ENCODE measurements around the gene ZNF621.

ZNF621 gene

GRCh38 chr3:40521254-40521653 lies 3.5 kb upstream of the ZNF621 start:
- TF ChIP-seq EZH2 (IDR thresholded peaks at IDR 0.05; ENCODE audit: borderline replicate concordance, low read length) = no peak
- Histone ChIP-seq H3K27ac (ENCODE audit: low read depth, low read length, poor library complexity, severe bottlenecking) (no peak overlapping the region), H3K79me2 (ENCODE audit: insufficient read depth, low read length) (no peaks in the 10 kb centered on the region), H4K20me1 (ENCODE audit: insufficient read depth, low read length) (no peaks in the 10 kb centered on the region), H3K9me3 (ENCODE audit: low read length) (no peaks in the 10 kb centered on the region), H3K9me2 (ENCODE audit: low read depth, low read length) (no peaks in the 10 kb centered on the region), H3F3A (ENCODE audit: insufficient read depth, low read length) (no peaks in the 10 kb centered on the region), H2AFZ (ENCODE audit: low read length) (no peak overlapping the region), H3K4me1 (ENCODE audit: insufficient read depth, low read length, severe bottlenecking) (peaks cover 21% of the 10 kb centered on the region), H3K36me3 (ENCODE audit: insufficient read depth, low read length) (peaks cover 1% of the 10 kb centered on the region; the same call in 1 of the 2 replicates), H3K4me3 (ENCODE audit: low read depth, low read length, poor library complexity, severe bottlenecking) (no peak overlapping the region), H3K9ac (ENCODE audit: low read length) (no peak overlapping the region), H3K4me2 (ENCODE audit: low read length) (no peak overlapping the region), H3K27me3 (ENCODE audit: insufficient read depth, low read length) (no peaks in the 10 kb centered on the region)

GRCh38 chr3:40523781-40524180 lies 979 bp upstream of the ZNF621 start:
- no peak overlapping the region for H3K27ac ChIP-seq (ENCODE audit: low read depth, low read length, poor library complexity, severe bottlenecking)

GRCh38 chr3:40524222-40524567 lies 565 bp upstream of the ZNF621 start:
- Histone ChIP-seq H3K9me2 (ENCODE audit: low read depth, low read length) (no peaks in the 10 kb centered on the region), H3K4me1 (ENCODE audit: insufficient read depth, low read length, severe bottlenecking) (peaks cover 24% of the 10 kb centered on the region), H3K27ac (ENCODE audit: low read depth, low read length, poor library complexity, severe bottlenecking) (peak overlapping the region; percentile 34), H2AFZ (ENCODE audit: low read length) (no peak overlapping the region), H3K9ac (ENCODE audit: low read length) (peak overlapping the region; percentile 99), H3K27me3 (ENCODE audit: insufficient read depth, low read length) (no peaks in the 10 kb centered on the region), H3K4me3 (ENCODE audit: low read depth, low read length, poor library complexity, severe bottlenecking) (peak overlapping the region; percentile 99), H3F3A (ENCODE audit: insufficient read depth, low read length) (no peaks in the 10 kb centered on the region), H4K20me1 (ENCODE audit: insufficient read depth, low read length) (no peaks in the 10 kb centered on the region), H3K36me3 (ENCODE audit: insufficient read depth, low read length) (peaks cover 24% of the 10 kb centered on the region), H3K4me2 (ENCODE audit: low read length) (peak overlapping the region; percentile 99), H3K79me2 (ENCODE audit: insufficient read depth, low read length) (no peaks in the 10 kb centered on the region), H3K9me3 (ENCODE audit: low read length) (no peaks in the 10 kb centered on the region)
- TF ChIP-seq CTCF (IDR thresholded peaks at IDR 0.05; ENCODE audit: low read length) = no peak
- TF ChIP-seq EZH2 (IDR thresholded peaks at IDR 0.05; ENCODE audit: borderline replicate concordance, low read length) = no peak

More at GRCh38 chr3:40523781-40524180, 979 bp upstream of the ZNF621 start:
- H3K27me3 ChIP-seq (ENCODE audit: insufficient read depth, low read length) = no peaks in the 10 kb centered on the region
- no peaks in the 10 kb centered on the region for H3K9me3 ChIP-seq (ENCODE audit: low read length)
- H3F3A ChIP-seq (ENCODE audit: insufficient read depth, low read length) = no peaks in the 10 kb centered on the region
- no peaks in the 10 kb centered on the region for H4K20me1 ChIP-seq (ENCODE audit: insufficient read depth, low read length)
- H3K4me1 ChIP-seq (ENCODE audit: insufficient read depth, low read length, severe bottlenecking) = peaks cover 24% of the 10 kb centered on the region
- no peak overlapping the region for H2AFZ ChIP-seq (ENCODE audit: low read length)
- no peaks in the 10 kb centered on the region for H3K79me2 ChIP-seq (ENCODE audit: insufficient read depth, low read length)
- peaks cover 20% of the 10 kb centered on the region; the same call in 1 of the 2 replicates for H3K36me3 ChIP-seq (ENCODE audit: insufficient read depth, low read length)
- TF ChIP-seq CTCF (IDR thresholded peaks at IDR 0.05; ENCODE audit: low read length) = no peak
- no peak for TF ChIP-seq EZH2 (IDR thresholded peaks at IDR 0.05; ENCODE audit: borderline replicate concordance, low read length)
- peak overlapping the region; percentile 99 for H3K4me2 ChIP-seq (ENCODE audit: low read length)
- no peak overlapping the region; the same call in 1 of the 2 replicates for H3K9ac ChIP-seq (ENCODE audit: low read length)
- H3K4me3 ChIP-seq (ENCODE audit: low read depth, low read length, poor library complexity, severe bottlenecking) = peak overlapping the region; percentile 99
- no peaks in the 10 kb centered on the region for H3K9me2 ChIP-seq (ENCODE audit: low read depth, low read length)

- no peaks in the 10 kb centered on the region for H3K79me2 ChIP-seq (ENCODE audit: insufficient read depth, low read length)
- H3K4me3 ChIP-seq (ENCODE audit: low read depth, low read length, poor library complexity, severe bottlenecking) = no peak overlapping the region
- H3K4me1 ChIP-seq (ENCODE audit: insufficient read depth, low read length, severe bottlenecking) = peaks cover 24% of the 10 kb centered on the region
- H3K9me2 ChIP-seq (ENCODE audit: low read depth, low read length) = no peaks in the 10 kb centered on the region
- no peak for TF ChIP-seq EZH2 (IDR thresholded peaks at IDR 0.05; ENCODE audit: borderline replicate concordance, low read length)
- TF ChIP-seq CTCF (IDR thresholded peaks at IDR 0.05; ENCODE audit: low read length) = no peak
- H4K20me1 ChIP-seq (ENCODE audit: insufficient read depth, low read length) = no peaks in the 10 kb centered on the region
- H3K36me3 ChIP-seq (ENCODE audit: insufficient read depth, low read length) = peaks cover 65% of the 10 kb centered on the region
- H3K27ac ChIP-seq (ENCODE audit: low read depth, low read length, poor library complexity, severe bottlenecking) = no peak overlapping the region
- H3K9me3 ChIP-seq (ENCODE audit: low read length) = peaks cover 6% of the 10 kb centered on the region; the same call in 1 of the 2 replicates
- H2AFZ ChIP-seq (ENCODE audit: low read length) = no peak overlapping the region
- no peaks in the 10 kb centered on the region for H3K27me3 ChIP-seq (ENCODE audit: insufficient read depth, low read length)
- no peak overlapping the region for H3K9ac ChIP-seq (ENCODE audit: low read length)
- no peaks in the 10 kb centered on the region for H3F3A ChIP-seq (ENCODE audit: insufficient read depth, low read length)
- no peak overlapping the region for H3K4me2 ChIP-seq (ENCODE audit: low read length)
These were observed 3.7 kb downstream of the ZNF621 start for GRCh38 chr3:40528426-40528825.
